ENCODE results near the gene ADCY4. TPM values are rescaled to one million over a fixed set of nuclear protein-coding genes. Genes with fewer than 3 reads are reported as not detected.

ADCY4 gene
- total RNA-seq, 1 experiment from 2014 or later, result 0.86 TPM

- CTCF ChIA-PET, result interaction anchor here (1.0 to 1.2 kb wide), 2 partner anchors 10 to 18 kb away, joined by 3 to 4 read pairs; partner anchors contain the start of genes CIDEB, DHRS1 and NOP9
- intact Hi-C loops (cut with micrococcal nuclease), result loop anchor here (10.0 kb wide), 1 partner anchor 305 kb away; the partner anchor contains the start of gene DHRS4L2
Observed at GRCh38 chr14:24289649-24290280, 45.1 kb downstream of the ADCY4 start.

More at GRCh38 chr14:24289649-24290280, 45.1 kb downstream of the ADCY4 start:
- Histone ChIP-seq H3K9ac (ENCODE audit: low read length) (no peak overlapping the region), H3K9me3 (ENCODE audit: control insufficient read depth in 1 of 2, insufficient read depth in 1 of 2, low read depth in 1 of 2, low read length in 2 of 2) (no peaks in the 10 kb centered on the region), H3K79me2 (ENCODE audit: insufficient read depth, low read length) (no peaks in the 10 kb centered on the region), H3K27ac (ENCODE audit: low read depth, low read length) (no peak overlapping the region), H3K4me1 (ENCODE audit: control insufficient read depth in 1 of 2, insufficient read depth in 2 of 2, low read length in 2 of 2) (no peaks in the 10 kb centered on the region), H3K27me3 (ENCODE audit: insufficient read depth, low read length) (no peaks in the 10 kb centered on the region), H2AFZ (ENCODE audit: low read depth, low read length, poor library complexity, severe bottlenecking) (no peak overlapping the region), H3K36me3 (ENCODE audit: control insufficient read depth in 1 of 2, insufficient read depth in 2 of 2, low read length in 2 of 2) (peaks cover 8 to 15% of the 10 kb centered on the region in 2 experiments; a peak in 3 of 4 replicates), H3K4me2 (ENCODE audit: low read length) (no peak overlapping the region), H3K9me2 (ENCODE audit: insufficient read depth) (no peaks in the 10 kb centered on the region), H4K20me1 (ENCODE audit: insufficient read depth) (no peaks in the 10 kb centered on the region), H3K4me3 (replicated peaks in 1 of 2; ENCODE audit: low read depth in 1 of 2, low read length in 2 of 2) (no peak overlapping the region)
- DNase-seq (ENCODE audit: low read depth, low spot score) (no peak), ATAC-seq (no peak)
- RAD21 ChIA-PET (ENCODE audit: low non-redundant PET in 1 of 2, low total read pairs in 2 of 2, uncharacterized antibody in 2 of 2, unreplicated experiment in 2 of 2), result no interaction called here
- TF ChIP-seq, protein P1, sequence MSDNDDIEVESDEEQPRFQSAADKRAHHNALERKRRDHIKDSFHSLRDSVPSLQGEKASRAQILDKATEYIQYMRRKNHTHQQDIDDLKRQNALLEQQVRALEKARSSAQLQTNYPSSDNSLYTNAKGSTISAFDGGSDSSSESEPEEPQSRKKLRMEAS (IDR thresholded peaks at IDR 0.05), result no peak
- TF ChIP-seq, protein P2, sequence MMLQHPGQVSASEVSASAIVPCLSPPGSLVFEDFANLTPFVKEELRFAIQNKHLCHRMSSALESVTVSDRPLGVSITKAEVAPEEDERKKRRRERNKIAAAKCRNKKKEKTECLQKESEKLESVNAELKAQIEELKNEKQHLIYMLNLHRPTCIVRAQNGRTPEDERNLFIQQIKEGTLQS (IDR thresholded peaks at IDR 0.05), result no peak
- TF ChIP-seq RAD21 (IDR thresholded peaks at IDR 0.05; ENCODE audit: low read depth), result no peak
- no peak for TF ChIP-seq CEBPB (IDR thresholded peaks at IDR 0.05; ENCODE audit: low read depth)
- TF ChIP-seq TCF7L2 (IDR thresholded peaks at IDR 0.05; ENCODE audit: borderline replicate concordance, extremely low read depth, insufficient read depth, insufficient read length), result no peak
- TF ChIP-seq, protein P3, sequence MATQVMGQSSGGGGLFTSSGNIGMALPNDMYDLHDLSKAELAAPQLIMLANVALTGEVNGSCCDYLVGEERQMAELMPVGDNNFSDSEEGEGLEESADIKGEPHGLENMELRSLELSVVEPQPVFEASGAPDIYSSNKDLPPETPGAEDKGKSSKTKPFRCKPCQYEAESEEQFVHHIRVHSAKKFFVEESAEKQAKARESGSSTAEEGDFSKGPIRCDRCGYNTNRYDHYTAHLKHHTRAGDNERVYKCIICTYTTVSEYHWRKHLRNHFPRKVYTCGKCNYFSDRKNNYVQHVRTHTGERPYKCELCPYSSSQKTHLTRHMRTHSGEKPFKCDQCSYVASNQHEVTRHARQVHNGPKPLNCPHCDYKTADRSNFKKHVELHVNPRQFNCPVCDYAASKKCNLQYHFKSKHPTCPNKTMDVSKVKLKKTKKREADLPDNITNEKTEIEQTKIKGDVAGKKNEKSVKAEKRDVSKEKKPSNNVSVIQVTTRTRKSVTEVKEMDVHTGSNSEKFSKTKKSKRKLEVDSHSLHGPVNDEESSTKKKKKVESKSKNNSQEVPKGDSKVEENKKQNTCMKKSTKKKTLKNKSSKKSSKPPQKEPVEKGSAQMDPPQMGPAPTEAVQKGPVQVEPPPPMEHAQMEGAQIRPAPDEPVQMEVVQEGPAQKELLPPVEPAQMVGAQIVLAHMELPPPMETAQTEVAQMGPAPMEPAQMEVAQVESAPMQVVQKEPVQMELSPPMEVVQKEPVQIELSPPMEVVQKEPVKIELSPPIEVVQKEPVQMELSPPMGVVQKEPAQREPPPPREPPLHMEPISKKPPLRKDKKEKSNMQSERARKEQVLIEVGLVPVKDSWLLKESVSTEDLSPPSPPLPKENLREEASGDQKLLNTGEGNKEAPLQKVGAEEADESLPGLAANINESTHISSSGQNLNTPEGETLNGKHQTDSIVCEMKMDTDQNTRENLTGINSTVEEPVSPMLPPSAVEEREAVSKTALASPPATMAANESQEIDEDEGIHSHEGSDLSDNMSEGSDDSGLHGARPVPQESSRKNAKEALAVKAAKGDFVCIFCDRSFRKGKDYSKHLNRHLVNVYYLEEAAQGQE (IDR thresholded peaks at IDR 0.05; ENCODE audit: low read depth), result no peak
- TF ChIP-seq FOSL1 (IDR thresholded peaks at IDR 0.05; ENCODE audit: low read depth), result no peak
- no peak for TF ChIP-seq YY1 (IDR thresholded peaks at IDR 0.05; ENCODE audit: extremely low read depth, insufficient replicate concordance, low read depth, low read length)
- TF ChIP-seq POLR2A (IDR thresholded peaks at IDR 0.05; ENCODE audit: borderline replicate concordance, extremely low read depth, insufficient read depth, insufficient read length), result no peak
- no peak for TF ChIP-seq ZNF274 (IDR thresholded peaks at IDR 0.05; ENCODE audit: low read depth, low read length)
- TF ChIP-seq ZFX (IDR thresholded peaks at IDR 0.05), result no peak
- no peak for TF ChIP-seq ELF1 (IDR thresholded peaks at IDR 0.05; ENCODE audit: borderline replicate concordance, low read depth)
- TF ChIP-seq SRF (IDR thresholded peaks at IDR 0.05; ENCODE audit: low read depth), result no peak
- no peak for TF ChIP-seq EZH2 (IDR thresholded peaks at IDR 0.05)
- TF ChIP-seq POLR2AphosphoS5 (IDR thresholded peaks at IDR 0.05; ENCODE audit: low read depth, low read length), result no peak
- TF ChIP-seq, protein P4, sequence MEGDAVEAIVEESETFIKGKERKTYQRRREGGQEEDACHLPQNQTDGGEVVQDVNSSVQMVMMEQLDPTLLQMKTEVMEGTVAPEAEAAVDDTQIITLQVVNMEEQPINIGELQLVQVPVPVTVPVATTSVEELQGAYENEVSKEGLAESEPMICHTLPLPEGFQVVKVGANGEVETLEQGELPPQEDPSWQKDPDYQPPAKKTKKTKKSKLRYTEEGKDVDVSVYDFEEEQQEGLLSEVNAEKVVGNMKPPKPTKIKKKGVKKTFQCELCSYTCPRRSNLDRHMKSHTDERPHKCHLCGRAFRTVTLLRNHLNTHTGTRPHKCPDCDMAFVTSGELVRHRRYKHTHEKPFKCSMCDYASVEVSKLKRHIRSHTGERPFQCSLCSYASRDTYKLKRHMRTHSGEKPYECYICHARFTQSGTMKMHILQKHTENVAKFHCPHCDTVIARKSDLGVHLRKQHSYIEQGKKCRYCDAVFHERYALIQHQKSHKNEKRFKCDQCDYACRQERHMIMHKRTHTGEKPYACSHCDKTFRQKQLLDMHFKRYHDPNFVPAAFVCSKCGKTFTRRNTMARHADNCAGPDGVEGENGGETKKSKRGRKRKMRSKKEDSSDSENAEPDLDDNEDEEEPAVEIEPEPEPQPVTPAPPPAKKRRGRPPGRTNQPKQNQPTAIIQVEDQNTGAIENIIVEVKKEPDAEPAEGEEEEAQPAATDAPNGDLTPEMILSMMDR (IDR thresholded peaks at IDR 0.05 in 2 of 3, conservative IDR thresholded peaks at IDR 0.05 in 1 of 3; ENCODE audit: borderline replicate concordance in 1 of 3, insufficient read depth in 1 of 3, low read depth in 2 of 3, low read length in 2 of 3), result no peak
- TF ChIP-seq JUND (IDR thresholded peaks at IDR 0.05), result no peak
- TF ChIP-seq SIN3A (IDR thresholded peaks at IDR 0.05; ENCODE audit: low read depth), result no peak
- POLR2A ChIA-PET, result no interaction called here
- BruUV-seq (replicated peaks), result no TSS peak
